Neural progenitor cell (in vitro differentiated cells): ENCODE results near the gene PKD1L1. TPM values are rescaled to one million over a fixed set of nuclear protein-coding genes. Genes with fewer than 3 reads are reported as not detected.

Experiments used
- DNase-seq: peaks from one replicate; pipeline ENCODE4 v3.0.0-alpha.2; 2016; ENCODE audit warnings: low spot score
- H2AFZ ChIP-seq: fragments of 200-600 bp; sonication (generic); replicated peaks from 2 replicates; pipeline ENCODE4 v1.6.1; 2016; ENCODE audit warnings: antibody characterized with exemption
- H3F3A ChIP-seq: fragments of 200-600 bp; sonication (generic); 2 replicates; pipeline ENCODE4 v1.6.1; 2016; ENCODE audit warnings: antibody characterized with exemption, low read depth
- H3K27ac ChIP-seq: fragments of 200-600 bp; sonication (generic); 2 replicates; pipeline ENCODE4 v1.5.1; 2016; ENCODE audit warnings: mild to moderate bottlenecking
- H3K27me3 ChIP-seq: fragments of 200-600 bp; sonication (generic); 2 replicates; pipeline ENCODE4 v1.6.1; 2016; ENCODE audit warnings: mild to moderate bottlenecking, moderate library complexity
- H3K36me3 ChIP-seq: fragments of 200-600 bp; sonication (generic); 2 replicates; pipeline ENCODE4 v1.5.1; 2016
- H3K4me1 ChIP-seq: fragments of 200-600 bp; sonication (generic); 2 replicates; pipeline ENCODE4 v1.6.1; 2016; ENCODE audit warnings: mixed run types
- H3K4me2 ChIP-seq: fragments of 200-600 bp; sonication (generic); 2 replicates; pipeline ENCODE4 v1.6.1; 2016
- H3K4me3 ChIP-seq: fragments of 200-600 bp; sonication (generic); 2 replicates; pipeline ENCODE4 v1.5.1; 2016
- H3K79me2 ChIP-seq: fragments of 200-600 bp; sonication (generic); 2 replicates; pipeline ENCODE4 v1.6.1; 2016; ENCODE audit warnings: low read depth
- H3K9ac ChIP-seq: fragments of 200-600 bp; sonication (generic); 2 replicates; pipeline ENCODE4 v1.6.1; 2016
- H3K9me3 ChIP-seq: fragments of 200-600 bp; sonication (generic); 2 replicates; pipeline ENCODE4 v1.5.1; 2016; ENCODE audit warnings: low read depth
- H4K20me1 ChIP-seq: fragments of 200-600 bp; sonication (generic); 2 replicates; pipeline ENCODE4 v1.6.1; 2016; ENCODE audit warnings: low read depth
- H3K27ac Mint-ChIP-seq: 3 replicates; pipeline ENCODE4 v1.8.0; 2021; ENCODE audit warnings: mixed read lengths
- H3K27me3 Mint-ChIP-seq: 2 replicates; pipeline ENCODE4 v1.8.0; 2022; ENCODE audit warnings: low read depth, mild to moderate bottlenecking, inconsistent platforms, moderate library complexity, mixed read lengths; ENCODE audit not compliant: insufficient read depth
- H3K36me3 Mint-ChIP-seq: 3 replicates; pipeline ENCODE4 v1.8.0; 2021; ENCODE audit warnings: mixed read lengths
- H3K4me1 Mint-ChIP-seq: 3 replicates; pipeline ENCODE4 v1.8.0; 2021; ENCODE audit warnings: mixed read lengths
- H3K4me3 Mint-ChIP-seq: 3 replicates; pipeline ENCODE4 v1.8.0; 2021; ENCODE audit warnings: mild to moderate bottlenecking, moderate library complexity, mixed read lengths
- H3K9me3 Mint-ChIP-seq: 3 replicates; pipeline ENCODE4 v1.8.0; 2020; ENCODE audit warnings: mixed read lengths
- CTCF ChIP-seq: fragments of 200-600 bp; sonication (generic); IDR thresholded peaks from 2 replicates; pipeline ENCODE4 v1.5.1; 2017; ENCODE audit warnings: antibody characterized with exemption, mild to moderate bottlenecking
- EZH2 ChIP-seq: fragments of 200-600 bp; sonication (generic); IDR thresholded peaks from 2 replicates; pipeline ENCODE4 v1.6.1; 2017; ENCODE audit warnings: antibody characterized with exemption, mild to moderate bottlenecking, moderate library complexity
- EZH2phosphoT487 ChIP-seq: fragments of 200-600 bp; sonication (generic); IDR thresholded peaks from 2 replicates; pipeline ENCODE4 v1.6.1; 2017; ENCODE audit warnings: antibody characterized with exemption
- total RNA-seq: library from RNA; depleted of rRNA; stranded (reverse); fragments of >200 nt; gene quantifications from 2 replicates; pipeline ENCODE4 v1.2.3, GENCODE V29; 2015; ENCODE audit warnings: low replicate concordance

The PKD1L1 gene
- total RNA-seq, 1 donor from 2014 or later, result 0.07 TPM

GRCh38 chr7:47738563-47739166 is 209.6 kb downstream of the PKD1L1 start:
- Histone ChIP-seq H2AFZ (no peak overlapping the region), H3K9ac (no peak overlapping the region), H3K9me3 (no peaks in the 10 kb centered on the region), H3K36me3 (no peaks in the 10 kb centered on the region), H4K20me1 (no peaks in the 10 kb centered on the region), H3K79me2 (no peaks in the 10 kb centered on the region), H3K4me3 (no peak overlapping the region), H3F3A (peaks cover 3% of the 10 kb centered on the region), H3K4me2 (no peak overlapping the region), H3K4me1 (peaks cover 35% of the 10 kb centered on the region), H3K27me3 (no peaks in the 10 kb centered on the region), H3K27ac (no peak overlapping the region)
- Mint-ChIP-seq H3K27ac (peak overlapping the region; percentile 2), H3K4me3 (no peak overlapping the region), H3K36me3 (no peaks in the 10 kb centered on the region), H3K9me3 (peaks cover 2% of the 10 kb centered on the region), H3K27me3 (peaks cover 7% of the 10 kb centered on the region), H3K4me1 (peaks cover 47% of the 10 kb centered on the region)
- TF ChIP-seq CTCF (no peak), EZH2 (no peak), EZH2phosphoT487 (no peak)
- DNase-seq, result no peak

GRCh38 chr7:47737601-47738000 is 210.7 kb downstream of the PKD1L1 start:
- peaks cover 33% of the 10 kb centered on the region for H3K4me1 ChIP-seq
- Mint-ChIP-seq H3K27ac (no peak overlapping the region), H3K9me3 (peaks cover 2% of the 10 kb centered on the region), H3K4me1 (peaks cover 47% of the 10 kb centered on the region), H3K4me3 (no peak overlapping the region), H3K27me3 (peaks cover 7% of the 10 kb centered on the region), H3K36me3 (no peaks in the 10 kb centered on the region)
- no peak overlapping the region for H3K27ac ChIP-seq
- no peaks in the 10 kb centered on the region for H4K20me1 ChIP-seq
- no peak overlapping the region for H3K4me3 ChIP-seq
- H3F3A ChIP-seq, result peaks cover 3% of the 10 kb centered on the region
- no peaks in the 10 kb centered on the region for H3K27me3 ChIP-seq
- H3K36me3 ChIP-seq, result no peaks in the 10 kb centered on the region
- no peak overlapping the region for H3K4me2 ChIP-seq
- DNase-seq, result no peak
- no peaks in the 10 kb centered on the region for H3K79me2 ChIP-seq
- H3K9ac ChIP-seq, result no peak overlapping the region
- no peak overlapping the region for H2AFZ ChIP-seq
- TF ChIP-seq EZH2, result no peak
- no peak for TF ChIP-seq CTCF
- TF ChIP-seq EZH2phosphoT487, result no peak
- no peaks in the 10 kb centered on the region for H3K9me3 ChIP-seq

- peaks cover 7% of the 10 kb centered on the region for H3K27me3 Mint-ChIP-seq
- H2AFZ ChIP-seq, result no peak overlapping the region
Observed at GRCh38 chr7:47735431-47736345, 212.6 kb downstream of the PKD1L1 start.

More at GRCh38 chr7:47735431-47736345, 212.6 kb downstream of the PKD1L1 start:
- no peak for DNase-seq
- Histone ChIP-seq H3K27ac (no peak overlapping the region), H3K9me3 (no peaks in the 10 kb centered on the region), H3K36me3 (no peaks in the 10 kb centered on the region), H3K27me3 (no peaks in the 10 kb centered on the region), H3K4me1 (peaks cover 33% of the 10 kb centered on the region), H4K20me1 (no peaks in the 10 kb centered on the region), H3K79me2 (no peaks in the 10 kb centered on the region), H3K4me2 (no peak overlapping the region), H3F3A (peaks cover 3% of the 10 kb centered on the region), H3K4me3 (no peak overlapping the region), H3K9ac (no peak overlapping the region)
- TF ChIP-seq EZH2phosphoT487 (no peak), EZH2 (no peak), CTCF (no peak)
- Mint-ChIP-seq H3K9me3 (peaks cover 2% of the 10 kb centered on the region), H3K27ac (no peak overlapping the region), H3K36me3 (no peaks in the 10 kb centered on the region), H3K4me3 (no peak overlapping the region), H3K4me1 (peaks cover 36% of the 10 kb centered on the region)
